HepG2 (cell line): ENCODE measurements around the gene NPC1. TPM values are rescaled to one million over a fixed set of nuclear protein-coding genes. Genes with fewer than 3 reads are reported as not detected.
A peak's percentile ranks its signal among the peaks of the same experiment; 100 is the strongest.

Experiments used
- DMAP1 ChIP-seq: IDR thresholded peaks from 2 replicates; pipeline ENCODE4 v1.6.1; 2016
- FIP1L1 ChIP-seq: fragments of 200-400 bp; formaldehyde crosslinking; IDR thresholded peaks from 2 replicates; pipeline ENCODE4 v1.6.1; 2018; ENCODE audit warnings: low read depth, mild to moderate bottlenecking, low read length, moderate library complexity, borderline replicate concordance; ENCODE audit not compliant: insufficient read depth
- FOXO1 ChIP-seq: sonication (generic); formaldehyde crosslinking; IDR thresholded peaks from 2 replicates; pipeline ENCODE4 v1.4.0; 2020; ENCODE audit warnings: missing genetic modification reagents
- GATAD2A ChIP-seq: IDR thresholded peaks from 2 replicates; pipeline ENCODE4 v1.6.1; 2016
- GZF1 ChIP-seq: sonication (generic); formaldehyde crosslinking; IDR thresholded peaks from 2 replicates; pipeline ENCODE4 v1.5.1; 2020; ENCODE audit warnings: mild to moderate bottlenecking, missing genetic modification reagents
- HDAC2 ChIP-seq: sonication (generic); formaldehyde crosslinking; IDR thresholded peaks from 2 replicates; pipeline ENCODE4 v1.4.0; 2020; ENCODE audit warnings: missing genetic modification reagents
- MBNL3 ChIP-seq: fragments of 250-450 bp; sonication (Bioruptor Pico); conservative IDR thresholded peaks from 2 replicates; pipeline ENCODE4 v1.8.0; 2022; ENCODE audit warnings: mild to moderate bottlenecking, inconsistent platforms
- NFKBIZ ChIP-seq: IDR thresholded peaks from 2 replicates; pipeline ENCODE4 v1.6.1; 2018; ENCODE audit warnings: missing genetic modification reagents, missing compliant biosample characterization
- NR2F1 ChIP-seq, 2 experiments: fragments of 450-650 bp in 1 of 2; formaldehyde crosslinking in 1 of 2; IDR thresholded peaks; 2 replicates each; pipeline versions ENCODE4 v1.5.0 to v1.6.1; 2016 to 2020; ENCODE audit warnings: mild to moderate bottlenecking in 1 of 2, missing compliant biosample characterization in 1 of 2, missing genetic modification reagents in 1 of 2, moderate library complexity in 1 of 2
- SIX4 ChIP-seq: sonication (generic); formaldehyde crosslinking; IDR thresholded peaks from 2 replicates; pipeline ENCODE4 v1.4.0; 2020; ENCODE audit warnings: missing genetic modification reagents
- TCF7 ChIP-seq: sonication (generic); IDR thresholded peaks from 2 replicates; pipeline ENCODE4 v1.6.1; 2016; ENCODE audit warnings: antibody characterized with exemption, low read depth
- XBP1 ChIP-seq: sonication (generic); formaldehyde crosslinking; IDR thresholded peaks from 2 replicates; pipeline ENCODE4 v1.5.0; 2020; ENCODE audit warnings: missing genetic modification reagents
- ZBTB3 ChIP-seq: sonication (generic); formaldehyde crosslinking; IDR thresholded peaks from 2 replicates; pipeline ENCODE4 v1.4.0; 2020; ENCODE audit warnings: low read depth, mild to moderate bottlenecking, moderate library complexity, missing genetic modification reagents, borderline replicate concordance
- ZNF256 ChIP-seq: sonication (generic); formaldehyde crosslinking; conservative IDR thresholded peaks from 2 replicates; pipeline ENCODE4 v1.4.0; 2020; ENCODE audit warnings: missing genetic modification reagents
- ZNF350 ChIP-seq: sonication (generic); formaldehyde crosslinking; IDR thresholded peaks from 2 replicates; pipeline ENCODE4 v1.4.0; 2020; ENCODE audit warnings: mild to moderate bottlenecking, low read depth, missing genetic modification reagents, borderline replicate concordance
- ZNF550 ChIP-seq: sonication (generic); formaldehyde crosslinking; IDR thresholded peaks from 2 replicates; pipeline ENCODE4 v1.4.0; 2020; ENCODE audit warnings: mild to moderate bottlenecking, missing genetic modification reagents, borderline replicate concordance
- ZNF678 ChIP-seq: sonication (generic); formaldehyde crosslinking; IDR thresholded peaks from 2 replicates; pipeline ENCODE4 v1.4.0; 2020; ENCODE audit warnings: mild to moderate bottlenecking, missing genetic modification reagents
- ZNF761 ChIP-seq: sonication (generic); formaldehyde crosslinking; conservative IDR thresholded peaks from 2 replicates; pipeline ENCODE4 v1.4.0; 2020; ENCODE audit warnings: mild to moderate bottlenecking, missing genetic modification reagents
- ZSCAN20 ChIP-seq: sonication (generic); formaldehyde crosslinking; IDR thresholded peaks from 2 replicates; pipeline ENCODE4 v1.4.0; 2020; ENCODE audit warnings: missing genetic modification reagents, mild to moderate bottlenecking, borderline replicate concordance
- polyA plus RNA-seq, 8 experiments: library from polyadenylated mRNA; depleted of rRNA in 3 of 8; stranded (reverse) in 7 of 8; unstranded in 1 of 8; fragments of >200 nt; fragmentation: Illumina TruSeq in 4 of 8; extraction: Trizol in 4 of 8; gene quantifications; 2 replicates each; pipeline versions ENCODE4 v1.2.1 to v1.2.3, GENCODE V29; 2011 to 2016; ENCODE audit warnings: low read depth in 4 of 8, missing spikeins in 1 of 8, mixed read lengths in 1 of 8; ENCODE audit not compliant: insufficient read depth in 1 of 8
- total RNA-seq, 5 experiments: library from RNA; depleted of rRNA; stranded (reverse); fragments of >200 nt; fragmentation: Illumina TruSeq; extraction: Trizol; gene quantifications; 2 replicates each; pipeline ENCODE4 v1.2.3, GENCODE V29; 2016; ENCODE audit warnings: low read depth in 1 of 5
- TF ChIP-seq, protein P1 (sequence below): sonication (generic); formaldehyde crosslinking; IDR thresholded peaks from 2 replicates; pipeline ENCODE4 v1.5.0; 2020; ENCODE audit warnings: missing genetic modification reagents
- TF ChIP-seq, protein P2 (sequence below): sonication (generic); formaldehyde crosslinking; IDR thresholded peaks from 2 replicates; pipeline ENCODE4 v1.9.0; 2021; ENCODE audit warnings: missing genetic modification reagents, borderline replicate concordance
- TF ChIP-seq, protein P3 (sequence below): sonication (generic); formaldehyde crosslinking; IDR thresholded peaks from 2 replicates; pipeline ENCODE4 v1.8.0; 2023; ENCODE audit warnings: mild to moderate bottlenecking, missing genetic modification reagents
- TF ChIP-seq, protein P4 (sequence below): sonication (generic); formaldehyde crosslinking; IDR thresholded peaks from 2 replicates; pipeline ENCODE4 v1.5.0; 2020; ENCODE audit warnings: missing genetic modification reagents
- TF ChIP-seq, protein P5 (sequence below): sonication (generic); formaldehyde crosslinking; IDR thresholded peaks from 2 replicates; pipeline ENCODE4 v1.5.1; 2020; ENCODE audit warnings: mild to moderate bottlenecking, moderate library complexity, missing genetic modification reagents
- TF ChIP-seq, protein P6 (sequence below): sonication (generic); formaldehyde crosslinking; IDR thresholded peaks from 2 replicates; pipeline ENCODE4 v1.8.1; 2023; ENCODE audit warnings: mild to moderate bottlenecking, missing genetic modification reagents

Gene NPC1
- total and polyA plus RNA-seq, 2 of the 13 experiments (the other 11 are each of a cell fraction or from before 2014, with no cell fraction given) = 46.5 to 114 TPM

DNA sequence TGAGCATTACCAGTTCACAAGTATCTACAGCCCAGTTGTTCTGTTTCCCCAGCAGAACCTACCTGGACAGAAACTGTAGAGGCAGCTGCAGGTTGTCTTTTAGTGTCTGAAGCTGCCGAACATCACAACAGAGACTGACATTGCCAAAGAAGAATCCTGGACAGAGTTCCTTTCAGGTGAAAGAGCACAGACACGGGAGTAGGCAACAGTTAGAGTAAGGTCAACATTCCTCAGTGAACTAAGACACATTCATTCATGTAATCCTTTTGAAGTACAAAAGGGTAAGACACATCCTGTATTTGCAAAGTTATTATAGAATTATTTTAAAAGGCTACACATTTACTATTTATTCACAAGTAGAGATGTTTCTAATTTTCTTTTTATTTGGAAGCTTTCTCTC is 14.3 kb downstream of the NPC1 start (continued):
- TF ChIP-seq, protein P1, sequence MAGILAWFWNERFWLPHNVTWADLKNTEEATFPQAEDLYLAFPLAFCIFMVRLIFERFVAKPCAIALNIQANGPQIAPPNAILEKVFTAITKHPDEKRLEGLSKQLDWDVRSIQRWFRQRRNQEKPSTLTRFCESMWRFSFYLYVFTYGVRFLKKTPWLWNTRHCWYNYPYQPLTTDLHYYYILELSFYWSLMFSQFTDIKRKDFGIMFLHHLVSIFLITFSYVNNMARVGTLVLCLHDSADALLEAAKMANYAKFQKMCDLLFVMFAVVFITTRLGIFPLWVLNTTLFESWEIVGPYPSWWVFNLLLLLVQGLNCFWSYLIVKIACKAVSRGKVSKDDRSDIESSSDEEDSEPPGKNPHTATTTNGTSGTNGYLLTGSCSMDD (CRISPR knock-in tag) = no peak
- TF ChIP-seq, protein P2, sequence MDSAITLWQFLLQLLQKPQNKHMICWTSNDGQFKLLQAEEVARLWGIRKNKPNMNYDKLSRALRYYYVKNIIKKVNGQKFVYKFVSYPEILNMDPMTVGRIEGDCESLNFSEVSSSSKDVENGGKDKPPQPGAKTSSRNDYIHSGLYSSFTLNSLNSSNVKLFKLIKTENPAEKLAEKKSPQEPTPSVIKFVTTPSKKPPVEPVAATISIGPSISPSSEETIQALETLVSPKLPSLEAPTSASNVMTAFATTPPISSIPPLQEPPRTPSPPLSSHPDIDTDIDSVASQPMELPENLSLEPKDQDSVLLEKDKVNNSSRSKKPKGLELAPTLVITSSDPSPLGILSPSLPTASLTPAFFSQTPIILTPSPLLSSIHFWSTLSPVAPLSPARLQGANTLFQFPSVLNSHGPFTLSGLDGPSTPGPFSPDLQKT (CRISPR knock-in tag) = no peak
- TF ChIP-seq ZNF550 (CRISPR knock-in tag) = no peak
- TF ChIP-seq, protein P3, sequence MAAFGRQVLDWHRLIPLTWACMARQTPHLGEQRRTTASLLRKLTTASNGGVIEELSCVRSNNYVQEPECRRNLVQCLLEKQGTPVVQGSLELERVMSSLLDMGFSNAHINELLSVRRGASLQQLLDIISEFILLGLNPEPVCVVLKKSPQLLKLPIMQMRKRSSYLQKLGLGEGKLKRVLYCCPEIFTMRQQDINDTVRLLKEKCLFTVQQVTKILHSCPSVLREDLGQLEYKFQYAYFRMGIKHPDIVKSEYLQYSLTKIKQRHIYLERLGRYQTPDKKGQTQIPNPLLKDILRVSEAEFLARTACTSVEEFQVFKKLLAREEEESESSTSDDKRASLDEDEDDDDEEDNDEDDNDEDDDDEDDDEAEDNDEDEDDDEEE = no peak
- TF ChIP-seq ZNF678 (CRISPR knock-in tag) = no peak
- TF ChIP-seq ZNF761 (CRISPR knock-in tag) = no peak
- TF ChIP-seq, protein P4, sequence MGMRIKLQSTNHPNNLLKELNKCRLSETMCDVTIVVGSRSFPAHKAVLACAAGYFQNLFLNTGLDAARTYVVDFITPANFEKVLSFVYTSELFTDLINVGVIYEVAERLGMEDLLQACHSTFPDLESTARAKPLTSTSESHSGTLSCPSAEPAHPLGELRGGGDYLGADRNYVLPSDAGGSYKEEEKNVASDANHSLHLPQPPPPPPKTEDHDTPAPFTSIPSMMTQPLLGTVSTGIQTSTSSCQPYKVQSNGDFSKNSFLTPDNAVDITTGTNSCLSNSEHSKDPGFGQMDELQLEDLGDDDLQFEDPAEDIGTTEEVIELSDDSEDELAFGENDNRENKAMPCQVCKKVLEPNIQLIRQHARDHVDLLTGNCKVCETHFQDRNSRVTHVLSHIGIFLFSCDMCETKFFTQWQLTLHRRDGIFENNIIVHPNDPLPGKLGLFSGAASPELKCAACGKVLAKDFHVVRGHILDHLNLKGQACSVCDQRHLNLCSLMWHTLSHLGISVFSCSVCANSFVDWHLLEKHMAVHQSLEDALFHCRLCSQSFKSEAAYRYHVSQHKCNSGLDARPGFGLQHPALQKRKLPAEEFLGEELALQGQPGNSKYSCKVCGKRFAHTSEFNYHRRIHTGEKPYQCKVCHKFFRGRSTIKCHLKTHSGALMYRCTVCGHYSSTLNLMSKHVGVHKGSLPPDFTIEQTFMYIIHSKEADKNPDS (CRISPR knock-in tag) = no peak
- no peak for TF ChIP-seq NR2F1 (CRISPR knock-in tag; IDR thresholded peaks at IDR 0.05)
- no peak for TF ChIP-seq FIP1L1
- no peak for TF ChIP-seq MBNL3
- TF ChIP-seq DMAP1 (CRISPR knock-in tag) = no peak
- 0 out of 2 replicates have a peak, but pooled peaks have one; percentile 17 for TF ChIP-seq FOXO1 (CRISPR knock-in tag)
- TF ChIP-seq, protein P5, sequence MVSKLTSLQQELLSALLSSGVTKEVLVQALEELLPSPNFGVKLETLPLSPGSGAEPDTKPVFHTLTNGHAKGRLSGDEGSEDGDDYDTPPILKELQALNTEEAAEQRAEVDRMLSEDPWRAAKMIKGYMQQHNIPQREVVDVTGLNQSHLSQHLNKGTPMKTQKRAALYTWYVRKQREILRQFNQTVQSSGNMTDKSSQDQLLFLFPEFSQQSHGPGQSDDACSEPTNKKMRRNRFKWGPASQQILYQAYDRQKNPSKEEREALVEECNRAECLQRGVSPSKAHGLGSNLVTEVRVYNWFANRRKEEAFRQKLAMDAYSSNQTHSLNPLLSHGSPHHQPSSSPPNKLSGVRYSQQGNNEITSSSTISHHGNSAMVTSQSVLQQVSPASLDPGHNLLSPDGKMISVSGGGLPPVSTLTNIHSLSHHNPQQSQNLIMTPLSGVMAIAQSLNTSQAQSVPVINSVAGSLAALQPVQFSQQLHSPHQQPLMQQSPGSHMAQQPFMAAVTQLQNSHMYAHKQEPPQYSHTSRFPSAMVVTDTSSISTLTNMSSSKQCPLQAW = no peak
- TF ChIP-seq HDAC2 (CRISPR knock-in tag) = peak; percentile 68
- TF ChIP-seq ZNF256 = no peak
- no peak for TF ChIP-seq GZF1 (CRISPR knock-in tag)
- no peak for TF ChIP-seq NFKBIZ (CRISPR knock-in tag)
- no peak for TF ChIP-seq ZBTB3 (CRISPR knock-in tag)
- no peak for TF ChIP-seq ZSCAN20 (CRISPR knock-in tag)
- TF ChIP-seq TCF7 = peak; percentile 76
- peak; percentile 63 for TF ChIP-seq GATAD2A (CRISPR knock-in tag)
- no peak for TF ChIP-seq ZNF350
- TF ChIP-seq, protein P6, sequence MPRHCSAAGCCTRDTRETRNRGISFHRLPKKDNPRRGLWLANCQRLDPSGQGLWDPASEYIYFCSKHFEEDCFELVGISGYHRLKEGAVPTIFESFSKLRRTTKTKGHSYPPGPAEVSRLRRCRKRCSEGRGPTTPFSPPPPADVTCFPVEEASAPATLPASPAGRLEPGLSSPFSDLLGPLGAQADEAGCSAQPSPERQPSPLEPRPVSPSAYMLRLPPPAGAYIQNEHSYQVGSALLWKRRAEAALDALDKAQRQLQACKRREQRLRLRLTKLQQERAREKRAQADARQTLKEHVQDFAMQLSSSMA (CRISPR knock-in tag) = no peak
- TF ChIP-seq XBP1 = no peak
- TF ChIP-seq SIX4 = no peak
